Neural cell (in vitro differentiated cells): Measurements from ENCODE around the gene RAB22A. TPM values are rescaled to one million over a fixed set of nuclear protein-coding genes. Genes with fewer than 3 reads are reported as not detected.
"Not testable (repeated sequence)": the region's sequence is repeated elsewhere in the genome, so short reads cannot be mapped to it uniquely, and the experiment has no call there.

Experiments used
- H2AFZ ChIP-seq: fragments of 200-600, 300-800 bp; sonication (generic), shearing (Covaris generic); 2 replicates; pipeline ENCODE4 v1.6.0; 2014; ENCODE audit warnings: low read depth, mild to moderate bottlenecking, antibody characterized with exemption, low read length, moderate library complexity
- H3F3A ChIP-seq: fragments of 200-600 bp; shearing (Covaris generic); 2 replicates; pipeline ENCODE4 v1.6.1; 2016; ENCODE audit warnings: mild to moderate bottlenecking, moderate library complexity, mixed read lengths, antibody characterized with exemption, low read length; ENCODE audit not compliant: insufficient read depth, poor library complexity, severe bottlenecking
- H3K27ac ChIP-seq: fragments of 200-600, 300-800 bp; sonication (generic), shearing (Covaris generic); 2 replicates; pipeline ENCODE4 v1.5.1; 2014; ENCODE audit warnings: mild to moderate bottlenecking, low read length, moderate library complexity
- H3K27me3 ChIP-seq: fragments of 300-800, 200-600 bp; sonication (generic), shearing (Covaris generic); 2 replicates; pipeline ENCODE4 v1.6.0; 2014; ENCODE audit warnings: mild to moderate bottlenecking, low read depth, low read length, moderate library complexity; ENCODE audit not compliant: insufficient read depth
- H3K36me3 ChIP-seq: fragments of 300-800, 200-600 bp; sonication (generic), shearing (Covaris generic); 2 replicates; pipeline ENCODE4 v1.5.1; 2014; ENCODE audit warnings: mild to moderate bottlenecking, antibody characterized with exemption, low read length, moderate library complexity; ENCODE audit not compliant: insufficient read depth
- H3K4me2 ChIP-seq: fragments of 300-800, 200-600 bp; sonication (generic), shearing (Covaris generic); 2 replicates; pipeline ENCODE4 v1.6.0; 2014; ENCODE audit warnings: mild to moderate bottlenecking, low read length
- H3K4me3 ChIP-seq: fragments of 300-800, 200-600 bp; sonication (generic), shearing (Covaris generic); 2 replicates; pipeline ENCODE4 v1.5.1; 2014; ENCODE audit warnings: mild to moderate bottlenecking, low read length, moderate library complexity
- H3K79me2 ChIP-seq: fragments of 200-600 bp; shearing (Covaris generic); replicated peaks from 2 replicates; pipeline ENCODE4 v1.6.0; 2014; ENCODE audit warnings: mild to moderate bottlenecking, low read length, moderate library complexity; ENCODE audit not compliant: insufficient read depth
- H3K9ac ChIP-seq: fragments of 300-800, 200-600 bp; sonication (generic), shearing (Covaris generic); 2 replicates; pipeline ENCODE4 v1.6.1; 2016; ENCODE audit warnings: mild to moderate bottlenecking, low read length, mixed read lengths
- H3K9me2 ChIP-seq: fragments of 200-600 bp; shearing (Covaris generic); 2 replicates; pipeline ENCODE4 v1.6.1; 2016; ENCODE audit warnings: mild to moderate bottlenecking, low read length, mixed read lengths; ENCODE audit not compliant: insufficient read depth
- H3K9me3 ChIP-seq: fragments of 200-600, 300-800 bp; sonication (generic), shearing (Covaris generic); 2 replicates; pipeline ENCODE4 v1.6.1; 2016; ENCODE audit warnings: mild to moderate bottlenecking, mixed run types, low read length, moderate library complexity, mixed read lengths
- H4K20me1 ChIP-seq: fragments of 200-600 bp; shearing (Covaris generic); 2 replicates; pipeline ENCODE4 v1.6.1; 2016; ENCODE audit warnings: mild to moderate bottlenecking, mixed run types; ENCODE audit not compliant: insufficient read depth
- EP300 ChIP-seq: fragments of 450-650 bp; conservative IDR thresholded peaks from 2 replicates; pipeline ENCODE4 v1.6.1; 2014; ENCODE audit warnings: antibody characterized with exemption, mild to moderate bottlenecking, moderate library complexity; ENCODE audit not compliant: poor library complexity, severe bottlenecking
- EZH2 ChIP-seq: fragments of 200-600, 300-800 bp; shearing (Covaris generic), sonication (generic); IDR thresholded peaks from 2 replicates; pipeline ENCODE4 v1.6.1; 2014; ENCODE audit warnings: antibody characterized with exemption, low read length, borderline replicate concordance, mild to moderate bottlenecking; ENCODE audit not compliant: insufficient read depth, poor library complexity, severe bottlenecking
- MXI1 ChIP-seq: fragments of 450-650 bp; conservative IDR thresholded peaks from 2 replicates; pipeline ENCODE4 v1.6.1; 2014; ENCODE audit warnings: antibody characterized with exemption, mild to moderate bottlenecking; ENCODE audit not compliant: poor library complexity, severe bottlenecking
- POLR2AphosphoS5 ChIP-seq: IDR thresholded peaks from 2 replicates; pipeline ENCODE4 v1.6.1; 2012
- RAD21 ChIP-seq: fragments of 450-650 bp; conservative IDR thresholded peaks from 2 replicates; pipeline ENCODE4 v1.6.1; 2014; ENCODE audit warnings: antibody characterized with exemption, mild to moderate bottlenecking, moderate library complexity
- SMC3 ChIP-seq: fragments of 450-650 bp; conservative IDR thresholded peaks from 2 replicates; pipeline ENCODE4 v1.6.1; 2014; ENCODE audit warnings: antibody characterized with exemption, mild to moderate bottlenecking, moderate library complexity; ENCODE audit not compliant: poor library complexity
- TAF1 ChIP-seq: IDR thresholded peaks from 2 replicates; pipeline ENCODE4 v1.6.1; 2012; ENCODE audit warnings: low read depth
- polyA plus RNA-seq: library from polyadenylated mRNA; depleted of rRNA; stranded (reverse); fragments of >200 nt; gene quantifications from 2 replicates; pipeline ENCODE4 v1.2.3, GENCODE V29; 2014
- TF ChIP-seq, protein P1 (sequence below): IDR thresholded peaks from 2 replicates; pipeline ENCODE4 v1.6.1; 2012; ENCODE audit warnings: borderline replicate concordance
- TF ChIP-seq, protein P2 (sequence below): fragments of 450-650 bp; IDR thresholded peaks from 2 replicates; pipeline ENCODE4 v1.5.1; 2014; ENCODE audit warnings: antibody characterized with exemption, mild to moderate bottlenecking, moderate library complexity; ENCODE audit not compliant: poor library complexity, severe bottlenecking

The RAB22A gene
- polyA plus RNA-seq, 1 donor from 2014 or later = 15.7 TPM

DNA sequence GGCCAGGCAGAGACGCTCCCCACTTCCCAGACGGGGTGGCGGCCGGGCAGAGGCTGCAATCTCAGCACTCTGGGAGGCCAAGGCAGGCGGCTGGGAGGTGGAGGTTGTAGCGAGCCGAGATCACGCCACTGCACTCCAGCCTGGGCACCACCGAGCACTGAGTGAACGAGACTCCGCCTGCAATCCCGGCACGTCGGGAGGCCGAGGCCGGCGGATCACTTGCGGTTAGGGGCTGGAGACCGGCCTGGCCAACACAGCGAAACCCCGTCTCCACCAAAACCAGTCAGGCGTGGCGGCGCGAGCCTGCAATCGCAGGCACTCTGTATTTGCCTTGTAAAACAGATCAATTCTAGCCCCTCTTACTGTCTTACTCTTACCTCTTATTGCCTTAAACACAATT is 105.3 kb downstream of the RAB22A start:
- H3K4me2 ChIP-seq, H3K27me3 ChIP-seq, H3K4me3 ChIP-seq, H3K36me3 ChIP-seq, H2AFZ ChIP-seq, H3K9me3 ChIP-seq, H3K9me2 ChIP-seq, H3F3A ChIP-seq, H4K20me1 ChIP-seq, H3K27ac ChIP-seq, H3K9ac ChIP-seq: not testable (repeated sequence)
- H3K79me2 ChIP-seq = peaks cover 47% of the 10 kb centered on the region

DNA sequence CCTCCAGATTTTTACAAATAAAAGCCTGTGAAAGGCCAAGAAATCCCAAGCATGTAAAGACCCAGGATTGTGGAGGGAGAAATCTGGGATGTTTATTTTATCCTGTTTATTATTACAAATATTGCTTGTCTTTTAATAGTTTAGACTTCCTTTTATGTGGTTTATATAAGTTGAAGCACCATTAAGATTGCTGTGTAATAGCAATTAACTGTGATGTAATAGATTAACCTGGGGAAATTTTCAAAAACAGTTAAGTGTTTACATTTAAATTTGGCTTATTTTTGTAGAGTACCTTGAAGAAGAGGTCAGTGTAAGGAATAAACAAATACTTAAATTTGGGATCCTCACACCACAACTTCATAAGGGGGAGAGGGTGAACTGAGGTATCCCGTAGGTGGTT is 106.5 kb downstream of the RAB22A start:
- Histone ChIP-seq H3F3A (no peaks in the 10 kb centered on the region), H3K79me2 (peaks cover 34% of the 10 kb centered on the region), H3K4me3 (no peak overlapping the region), H3K27me3 (no peaks in the 10 kb centered on the region), H4K20me1 (no peaks in the 10 kb centered on the region), H3K36me3 (peaks cover 9% of the 10 kb centered on the region), H3K4me2 (no peak overlapping the region), H3K27ac (no peak overlapping the region), H3K9me2 (no peaks in the 10 kb centered on the region), H3K9ac (no peak overlapping the region), H3K9me3 (no peaks in the 10 kb centered on the region), H2AFZ (no peak overlapping the region)
- TF ChIP-seq, protein P1, sequence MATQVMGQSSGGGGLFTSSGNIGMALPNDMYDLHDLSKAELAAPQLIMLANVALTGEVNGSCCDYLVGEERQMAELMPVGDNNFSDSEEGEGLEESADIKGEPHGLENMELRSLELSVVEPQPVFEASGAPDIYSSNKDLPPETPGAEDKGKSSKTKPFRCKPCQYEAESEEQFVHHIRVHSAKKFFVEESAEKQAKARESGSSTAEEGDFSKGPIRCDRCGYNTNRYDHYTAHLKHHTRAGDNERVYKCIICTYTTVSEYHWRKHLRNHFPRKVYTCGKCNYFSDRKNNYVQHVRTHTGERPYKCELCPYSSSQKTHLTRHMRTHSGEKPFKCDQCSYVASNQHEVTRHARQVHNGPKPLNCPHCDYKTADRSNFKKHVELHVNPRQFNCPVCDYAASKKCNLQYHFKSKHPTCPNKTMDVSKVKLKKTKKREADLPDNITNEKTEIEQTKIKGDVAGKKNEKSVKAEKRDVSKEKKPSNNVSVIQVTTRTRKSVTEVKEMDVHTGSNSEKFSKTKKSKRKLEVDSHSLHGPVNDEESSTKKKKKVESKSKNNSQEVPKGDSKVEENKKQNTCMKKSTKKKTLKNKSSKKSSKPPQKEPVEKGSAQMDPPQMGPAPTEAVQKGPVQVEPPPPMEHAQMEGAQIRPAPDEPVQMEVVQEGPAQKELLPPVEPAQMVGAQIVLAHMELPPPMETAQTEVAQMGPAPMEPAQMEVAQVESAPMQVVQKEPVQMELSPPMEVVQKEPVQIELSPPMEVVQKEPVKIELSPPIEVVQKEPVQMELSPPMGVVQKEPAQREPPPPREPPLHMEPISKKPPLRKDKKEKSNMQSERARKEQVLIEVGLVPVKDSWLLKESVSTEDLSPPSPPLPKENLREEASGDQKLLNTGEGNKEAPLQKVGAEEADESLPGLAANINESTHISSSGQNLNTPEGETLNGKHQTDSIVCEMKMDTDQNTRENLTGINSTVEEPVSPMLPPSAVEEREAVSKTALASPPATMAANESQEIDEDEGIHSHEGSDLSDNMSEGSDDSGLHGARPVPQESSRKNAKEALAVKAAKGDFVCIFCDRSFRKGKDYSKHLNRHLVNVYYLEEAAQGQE = no peak
- TF ChIP-seq, protein P2, sequence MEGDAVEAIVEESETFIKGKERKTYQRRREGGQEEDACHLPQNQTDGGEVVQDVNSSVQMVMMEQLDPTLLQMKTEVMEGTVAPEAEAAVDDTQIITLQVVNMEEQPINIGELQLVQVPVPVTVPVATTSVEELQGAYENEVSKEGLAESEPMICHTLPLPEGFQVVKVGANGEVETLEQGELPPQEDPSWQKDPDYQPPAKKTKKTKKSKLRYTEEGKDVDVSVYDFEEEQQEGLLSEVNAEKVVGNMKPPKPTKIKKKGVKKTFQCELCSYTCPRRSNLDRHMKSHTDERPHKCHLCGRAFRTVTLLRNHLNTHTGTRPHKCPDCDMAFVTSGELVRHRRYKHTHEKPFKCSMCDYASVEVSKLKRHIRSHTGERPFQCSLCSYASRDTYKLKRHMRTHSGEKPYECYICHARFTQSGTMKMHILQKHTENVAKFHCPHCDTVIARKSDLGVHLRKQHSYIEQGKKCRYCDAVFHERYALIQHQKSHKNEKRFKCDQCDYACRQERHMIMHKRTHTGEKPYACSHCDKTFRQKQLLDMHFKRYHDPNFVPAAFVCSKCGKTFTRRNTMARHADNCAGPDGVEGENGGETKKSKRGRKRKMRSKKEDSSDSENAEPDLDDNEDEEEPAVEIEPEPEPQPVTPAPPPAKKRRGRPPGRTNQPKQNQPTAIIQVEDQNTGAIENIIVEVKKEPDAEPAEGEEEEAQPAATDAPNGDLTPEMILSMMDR = no peak
- TF ChIP-seq TAF1 (no peak), MXI1 (no peak), SMC3 (no peak), EZH2 (no peak), POLR2AphosphoS5 (no peak), RAD21 (no peak)

DNA sequence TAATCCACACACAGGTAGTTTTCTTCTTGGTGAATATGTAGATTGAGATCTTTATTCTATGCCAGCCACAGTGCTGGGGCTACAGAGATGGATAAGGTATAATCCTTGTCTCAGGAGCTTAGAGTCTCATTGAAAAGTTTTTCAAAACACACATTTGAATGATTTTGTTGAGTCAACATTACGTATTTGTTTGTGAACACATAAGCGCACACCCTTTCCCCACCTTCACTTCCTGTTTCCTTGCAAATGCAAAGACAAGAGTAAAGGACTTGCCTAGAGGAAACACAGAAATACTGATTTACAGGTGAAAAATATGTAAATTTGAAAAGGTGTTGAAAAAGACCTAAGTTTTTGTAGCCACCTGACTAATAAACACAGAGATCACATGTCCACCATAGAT is 107.3 kb downstream of the RAB22A start:
- TF ChIP-seq EP300 = no peak
- TF ChIP-seq POLR2AphosphoS5 = no peak
- no peak for TF ChIP-seq MXI1
- no peak for TF ChIP-seq EZH2
- TF ChIP-seq, protein P2 = no peak
- no peak for TF ChIP-seq RAD21
- TF ChIP-seq, protein P1 = no peak
- TF ChIP-seq TAF1 = no peak
- TF ChIP-seq SMC3 = no peak
- Histone ChIP-seq H3K4me2 (no peak overlapping the region), H3K4me3 (no peak overlapping the region), H2AFZ (no peak overlapping the region), H3K27ac (no peak overlapping the region), H3K27me3 (no peaks in the 10 kb centered on the region), H3K79me2 (peaks cover 30% of the 10 kb centered on the region), H3K9me3 (no peaks in the 10 kb centered on the region), H3F3A (no peaks in the 10 kb centered on the region), H3K36me3 (peaks cover 10% of the 10 kb centered on the region), H3K9me2 (no peaks in the 10 kb centered on the region), H3K9ac (no peak overlapping the region), H4K20me1 (no peaks in the 10 kb centered on the region)
